GM12865 (cell line): ENCODE measurements around the gene TGM5.

Source experiments
- DNase-seq: peaks from one replicate; pipeline ENCODE4 v3.0.0; 2010; ENCODE audit warnings: low read depth
- H3K4me3 ChIP-seq: 2 replicates; pipeline ENCODE4 v1.5.1; 2011; ENCODE audit warnings: mild to moderate bottlenecking, low read depth, low read length, control low read depth
- CTCF ChIP-seq: IDR thresholded peaks from 2 replicates; pipeline ENCODE4 v1.5.1; 2011; ENCODE audit warnings: low read length, control low read depth, low read depth, inconsistent platforms; ENCODE audit not compliant: insufficient read depth; ENCODE audit errors: missing control alignments

The TGM5 gene

GRCh38 chr15:43266834-43267233 lies at the start of gene TGM5:
TGM5 (minus strand) TSS chr15:43266928; CDS start chr15:43266849, 79 bp downstream.
- TF ChIP-seq CTCF = no peak
- no peak for DNase-seq
- no peak within 1 kb of the TSS for H3K4me3 ChIP-seq

GRCh38 chr15:43314171-43314570 lies 47.4 kb upstream of the TGM5 start:
- TF ChIP-seq CTCF = no peak
- no peak for DNase-seq
- H3K4me3 ChIP-seq = no peak overlapping the region

GRCh38 chr15:43312378-43312777 lies 45.6 kb upstream of the TGM5 start:
- DNase-seq = no peak
- no peak for TF ChIP-seq CTCF
- H3K4me3 ChIP-seq = no peak overlapping the region

GRCh38 chr15:43302205-43302817 lies 35.6 kb upstream of the TGM5 start, which contains the start of gene TGM7:
TGM7 (minus strand) TSS chr15:43302255.
- no peak within 1 kb of the TSS for H3K4me3 ChIP-seq
- no peak for DNase-seq
- no peak for TF ChIP-seq CTCF

- no peak overlapping the region for H3K4me3 ChIP-seq
- no peak for DNase-seq
- no peak for TF ChIP-seq CTCF
Measured at GRCh38 chr15:43299884-43300283, 33.2 kb upstream of the TGM5 start.

- H3K4me3 ChIP-seq = no peak overlapping the region
- DNase-seq = no peak
- no peak for TF ChIP-seq CTCF
Measured at GRCh38 chr15:43299411-43299810, 32.7 kb upstream of the TGM5 start.

GRCh38 chr15:43294091-43294706 lies 27.5 kb upstream of the TGM5 start:
- no peak for TF ChIP-seq CTCF
- H3K4me3 ChIP-seq = no peak overlapping the region
- no peak for DNase-seq
